Central memory CD8-positive, alpha-beta T cell (primary cell): Measurements from ENCODE around the gene CYP26B1.
A peak's percentile ranks its signal among the peaks of the same experiment; 100 is the strongest.

ENCODE experiments used
- ATAC-seq: fragments of 150-1000 bp; cut with Tn5 transposase; replicated peaks from 2 replicates; pipeline ENCODE4 v1.10.0; 2022; ENCODE audit warnings: mild to moderate bottlenecking, moderate FRiP score, moderate number of reproducible peaks; ENCODE audit not compliant: poor library complexity, severe bottlenecking; ENCODE audit errors: extremely low read depth
- DNase-seq, 2 donors: peaks; one replicate each; pipeline ENCODE4 v3.0.0; 2021; ENCODE audit warnings: low spot score in 2 of 2
- H3K27ac Mint-ChIP-seq: one replicate; pipeline ENCODE4 v1.8.0; 2022; ENCODE audit warnings: low read depth, mild to moderate bottlenecking, moderate library complexity, mixed read lengths
- H3K27me3 Mint-ChIP-seq: one replicate; pipeline ENCODE4 v1.8.0; 2022; ENCODE audit warnings: mixed read lengths
- H3K36me3 Mint-ChIP-seq: one replicate; pipeline ENCODE4 v1.8.0; 2022; ENCODE audit warnings: mild to moderate bottlenecking, moderate library complexity, mixed read lengths; ENCODE audit not compliant: insufficient read depth
- H3K4me1 Mint-ChIP-seq: one replicate; pipeline ENCODE4 v1.8.0; 2022; ENCODE audit warnings: mixed read lengths
- H3K4me3 Mint-ChIP-seq: one replicate; pipeline ENCODE4 v1.8.0; 2022; ENCODE audit warnings: mild to moderate bottlenecking, moderate library complexity, mixed read lengths
- H3K9me3 Mint-ChIP-seq: one replicate; pipeline ENCODE4 v1.8.0; 2022; ENCODE audit warnings: mixed read lengths

The CYP26B1 gene

GRCh38 chr2:72143441-72144273 lies 4.0 kb downstream of the CYP26B1 start:
- peak overlapping the region; percentile 72 for H3K4me3 Mint-ChIP-seq
- ATAC-seq (no peak), DNase-seq (no peak)
- H3K9me3 Mint-ChIP-seq: no peaks in the 10 kb centered on the region
- peaks cover 4% of the 10 kb centered on the region for H3K36me3 Mint-ChIP-seq
- H3K27me3 Mint-ChIP-seq: peaks cover 67% of the 10 kb centered on the region
- peaks cover 22% of the 10 kb centered on the region for H3K4me1 Mint-ChIP-seq
- no peak overlapping the region for H3K27ac Mint-ChIP-seq

GRCh38 chr2:72142570-72143440 lies 4.9 kb downstream of the CYP26B1 start:
- no peak overlapping the region for H3K4me3 Mint-ChIP-seq
- ATAC-seq (no peak), DNase-seq (peak in 1 of 2 donors; percentile 6)
- H3K27ac Mint-ChIP-seq: no peak overlapping the region
- no peaks in the 10 kb centered on the region for H3K9me3 Mint-ChIP-seq
- H3K4me1 Mint-ChIP-seq: peaks cover 19% of the 10 kb centered on the region
- H3K27me3 Mint-ChIP-seq: peaks cover 58% of the 10 kb centered on the region
- peaks cover 4% of the 10 kb centered on the region for H3K36me3 Mint-ChIP-seq

- Mint-ChIP-seq H3K4me3 (no peak overlapping the region), H3K9me3 (no peaks in the 10 kb centered on the region), H3K27me3 (peaks cover 51% of the 10 kb centered on the region), H3K36me3 (peaks cover 5% of the 10 kb centered on the region), H3K4me1 (peaks cover 24% of the 10 kb centered on the region), H3K27ac (no peak overlapping the region)
- peak in 1 of 2 donors; percentile 6 for DNase-seq
- ATAC-seq: no peak
Observed at GRCh38 chr2:72141881-72142451, 5.7 kb downstream of the CYP26B1 start.

- peaks cover 42% of the 10 kb centered on the region for H3K27me3 Mint-ChIP-seq
- H3K4me3 Mint-ChIP-seq: no peak overlapping the region
- no peaks in the 10 kb centered on the region for H3K9me3 Mint-ChIP-seq
- peaks cover 3% of the 10 kb centered on the region for H3K36me3 Mint-ChIP-seq
- no peak overlapping the region for H3K27ac Mint-ChIP-seq
- peaks cover 17% of the 10 kb centered on the region for H3K4me1 Mint-ChIP-seq
- peak in 1 of 2 donors; percentile 5 for DNase-seq
- no peak for ATAC-seq
Observed at GRCh38 chr2:72141032-72141645, 6.5 kb downstream of the CYP26B1 start.

- no peaks in the 10 kb centered on the region for H3K9me3 Mint-ChIP-seq
- H3K27ac Mint-ChIP-seq: no peak overlapping the region
- no peak for ATAC-seq
- no peak overlapping the region for H3K4me3 Mint-ChIP-seq
- H3K27me3 Mint-ChIP-seq: peaks cover 37% of the 10 kb centered on the region
- peaks cover 13% of the 10 kb centered on the region for H3K4me1 Mint-ChIP-seq
- peaks cover 1% of the 10 kb centered on the region for H3K36me3 Mint-ChIP-seq
- DNase-seq: no peak
Observed at GRCh38 chr2:72140621-72140960, 7.1 kb downstream of the CYP26B1 start.

GRCh38 chr2:72139874-72140620 lies 7.6 kb downstream of the CYP26B1 start:
- Mint-ChIP-seq H3K36me3 (peaks cover 1% of the 10 kb centered on the region), H3K27me3 (peaks cover 31% of the 10 kb centered on the region), H3K4me1 (peaks cover 10% of the 10 kb centered on the region), H3K9me3 (no peaks in the 10 kb centered on the region), H3K27ac (no peak overlapping the region), H3K4me3 (no peak overlapping the region)
- no peak for DNase-seq
- no peak for ATAC-seq

- ATAC-seq (no peak), DNase-seq (no peak)
- H3K36me3 Mint-ChIP-seq: peaks cover 1% of the 10 kb centered on the region
- H3K4me1 Mint-ChIP-seq: peaks cover 10% of the 10 kb centered on the region
- no peaks in the 10 kb centered on the region for H3K9me3 Mint-ChIP-seq
- H3K4me3 Mint-ChIP-seq: no peak overlapping the region
- peaks cover 31% of the 10 kb centered on the region for H3K27me3 Mint-ChIP-seq
- no peak overlapping the region for H3K27ac Mint-ChIP-seq
Observed at GRCh38 chr2:72139471-72139873, 8.2 kb downstream of the CYP26B1 start.

GRCh38 chr2:72138921-72139381 lies 8.7 kb downstream of the CYP26B1 start:
- H3K27me3 Mint-ChIP-seq: peaks cover 28% of the 10 kb centered on the region
- no peak for ATAC-seq

GRCh38 chr2:72138011-72138881 lies 9.4 kb downstream of the CYP26B1 start:
- Mint-ChIP-seq H3K36me3 (peaks cover 1% of the 10 kb centered on the region), H3K27me3 (peaks cover 21% of the 10 kb centered on the region), H3K9me3 (no peaks in the 10 kb centered on the region), H3K4me1 (peaks cover 6% of the 10 kb centered on the region), H3K4me3 (no peak overlapping the region), H3K27ac (no peak overlapping the region)
- DNase-seq: no peak
- ATAC-seq: no peak

More at GRCh38 chr2:72138921-72139381, 8.7 kb downstream of the CYP26B1 start:
- Mint-ChIP-seq H3K4me1 (peaks cover 10% of the 10 kb centered on the region), H3K27ac (no peak overlapping the region), H3K9me3 (no peaks in the 10 kb centered on the region), H3K4me3 (no peak overlapping the region), H3K36me3 (peaks cover 1% of the 10 kb centered on the region)
- no peak for DNase-seq

GRCh38 chr2:72137498-72138010 lies 10.1 kb downstream of the CYP26B1 start:
- Mint-ChIP-seq H3K4me1 (peaks cover 6% of the 10 kb centered on the region), H3K27me3 (peaks cover 17% of the 10 kb centered on the region), H3K4me3 (no peak overlapping the region), H3K36me3 (peaks cover 1% of the 10 kb centered on the region), H3K9me3 (no peaks in the 10 kb centered on the region), H3K27ac (no peak overlapping the region)
- peak; percentile 48 for ATAC-seq
- DNase-seq: peak in 1 of 2 donors; percentile 53

GRCh38 chr2:72136933-72137497 lies 10.6 kb downstream of the CYP26B1 start:
- H3K4me3 Mint-ChIP-seq: no peak overlapping the region
- H3K27me3 Mint-ChIP-seq: peaks cover 12% of the 10 kb centered on the region
- DNase-seq: no peak
- H3K36me3 Mint-ChIP-seq: peaks cover 1% of the 10 kb centered on the region
- peaks cover 6% of the 10 kb centered on the region for H3K4me1 Mint-ChIP-seq
- H3K9me3 Mint-ChIP-seq: no peaks in the 10 kb centered on the region
- H3K27ac Mint-ChIP-seq: no peak overlapping the region
- ATAC-seq: no peak
